RPMI7951 (cell line): ENCODE results near the gene CCR7. TPM values are rescaled to one million over a fixed set of nuclear protein-coding genes. Genes with fewer than 3 reads are reported as not detected.
"Not testable (repeated sequence)": the region's sequence is repeated elsewhere in the genome, so short reads cannot be mapped to it uniquely, and the experiment has no call there.

Experiments used
- DNase-seq: peaks from one replicate; pipeline ENCODE4 v3.0.0-alpha.2; 2012; ENCODE audit warnings: low read depth
- total RNA-seq: library from RNA; depleted of rRNA; stranded (reverse); fragments of >200 nt; shearing (Covaris generic); gene quantifications from 2 replicates; pipeline ENCODE4 v1.2.3, GENCODE V29; 2014

Gene CCR7
- total RNA-seq, 1 experiment from 2014 or later, result not detected

- DNase-seq, result no peak
These were observed 31.9 kb upstream of the CCR7 start for GRCh38 chr17:40597156-40597555.

- peak; percentile 75 for DNase-seq
These were observed 31.1 kb upstream of the CCR7 start for GRCh38 chr17:40596261-40596919.

GRCh38 chr17:40590742-40591141, 25.5 kb upstream of the CCR7 start:
- DNase-seq, result no peak

GRCh38 chr17:40588552-40588951, 23.3 kb upstream of the CCR7 start:
- DNase-seq, result no peak

GRCh38 chr17:40586264-40586663, 21.0 kb upstream of the CCR7 start:
- not testable (repeated sequence) for DNase-seq

- DNase-seq, result not testable (repeated sequence)
These were observed 19.7 kb upstream of the CCR7 start for GRCh38 chr17:40584950-40585349.

- DNase-seq, result no peak
These were observed 17.1 kb upstream of the CCR7 start for GRCh38 chr17:40582328-40582901.

GRCh38 chr17:40580140-40580539, 14.9 kb upstream of the CCR7 start:
- DNase-seq, result no peak

GRCh38 chr17:40579471-40579870, 14.2 kb upstream of the CCR7 start:
- no peak for DNase-seq

- DNase-seq, result no peak
These were observed 12.4 kb upstream of the CCR7 start for GRCh38 chr17:40577611-40578065.

GRCh38 chr17:40576113-40576740, 11.0 kb upstream of the CCR7 start:
- DNase-seq, result no peak

GRCh38 chr17:40574292-40574691, 9.0 kb upstream of the CCR7 start:
- DNase-seq, result no peak

- not testable (repeated sequence) for DNase-seq
These were observed 7.1 kb upstream of the CCR7 start for GRCh38 chr17:40572245-40572993.

- DNase-seq, result no peak
These were observed 3.0 kb upstream of the CCR7 start for GRCh38 chr17:40568074-40568836.

GRCh38 chr17:40567377-40567776, 2.1 kb upstream of the CCR7 start:
- no peak for DNase-seq

- no peak for DNase-seq
These were observed 617 bp upstream of the CCR7 start for GRCh38 chr17:40565769-40566409.

- no peak for DNase-seq
These were observed 933 bp downstream of the CCR7 start for GRCh38 chr17:40564195-40564882.

GRCh38 chr17:40563220-40564052, 1.8 kb downstream of the CCR7 start:
- no peak for DNase-seq

GRCh38 chr17:40562838-40563219, 2.4 kb downstream of the CCR7 start:
- DNase-seq, result no peak
